ENCODE results near the gene CCT3.
"Not testable (repeated sequence)": the region's sequence is repeated elsewhere in the genome, so short reads cannot be mapped to it uniquely, and the experiment has no call there.

The CCT3 gene

DNA sequence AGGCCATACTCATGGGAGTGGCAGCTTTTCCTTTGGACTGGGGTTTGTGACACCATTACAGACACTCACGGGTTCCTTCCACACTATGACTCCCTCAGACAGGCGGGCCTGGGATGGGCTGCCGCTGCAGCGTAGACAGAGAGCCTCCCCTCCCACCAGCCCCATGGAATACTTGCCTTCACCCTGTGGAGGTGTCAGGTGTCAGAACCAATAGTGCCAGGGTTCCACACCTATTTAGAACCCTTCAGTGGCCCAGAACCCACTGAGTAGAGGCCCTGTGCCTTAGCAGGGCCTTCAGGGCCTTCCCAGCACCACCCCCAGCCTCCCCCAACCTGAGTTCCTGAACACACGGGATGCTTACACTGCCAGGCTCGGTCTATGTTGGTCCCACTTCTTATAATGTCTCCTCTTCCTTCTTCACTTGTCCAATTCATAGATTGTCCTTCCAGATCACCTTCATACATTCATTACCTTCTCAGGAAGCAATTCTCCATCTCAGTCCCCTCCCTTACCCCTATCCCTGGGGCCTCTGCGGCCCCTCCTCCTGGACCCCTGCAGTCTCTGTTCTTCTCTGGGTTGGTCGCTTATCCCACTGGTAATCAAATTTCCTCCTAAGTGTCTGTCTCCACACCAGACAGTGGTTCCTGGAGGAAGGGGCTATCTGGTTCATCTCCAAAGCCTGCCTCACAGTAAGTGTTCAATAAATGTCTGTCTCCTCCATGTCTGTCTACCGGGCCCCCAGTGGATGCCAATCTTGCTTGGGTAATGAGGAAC lies 29.5 kb upstream of the CCT3 start:
- peaks cover 0 to 9% of the 10 kb centered on the region in 2 donors for H3K4me1 ChIP-seq (ENCODE audit: control insufficient read depth in 1 of 2, insufficient read depth in 2 of 2, low read length in 2 of 2)
- H3K4me3 ChIP-seq (ENCODE audit: low read depth in 1 of 2, low read length in 2 of 2): no peak overlapping the region
- no peaks in the 10 kb centered on the region for H3K9me3 ChIP-seq (ENCODE audit: control insufficient read depth in 1 of 2, low read length in 2 of 2)
- no peak overlapping the region for H3K27ac ChIP-seq (ENCODE audit: low read length)
- H3K27me3 ChIP-seq (ENCODE audit: low read depth, low read length): peaks cover 10% of the 10 kb centered on the region
- no peaks in the 10 kb centered on the region for H3K36me3 ChIP-seq (ENCODE audit: control insufficient read depth in 1 of 2, insufficient read depth in 2 of 2, low read length in 2 of 2)

DNA sequence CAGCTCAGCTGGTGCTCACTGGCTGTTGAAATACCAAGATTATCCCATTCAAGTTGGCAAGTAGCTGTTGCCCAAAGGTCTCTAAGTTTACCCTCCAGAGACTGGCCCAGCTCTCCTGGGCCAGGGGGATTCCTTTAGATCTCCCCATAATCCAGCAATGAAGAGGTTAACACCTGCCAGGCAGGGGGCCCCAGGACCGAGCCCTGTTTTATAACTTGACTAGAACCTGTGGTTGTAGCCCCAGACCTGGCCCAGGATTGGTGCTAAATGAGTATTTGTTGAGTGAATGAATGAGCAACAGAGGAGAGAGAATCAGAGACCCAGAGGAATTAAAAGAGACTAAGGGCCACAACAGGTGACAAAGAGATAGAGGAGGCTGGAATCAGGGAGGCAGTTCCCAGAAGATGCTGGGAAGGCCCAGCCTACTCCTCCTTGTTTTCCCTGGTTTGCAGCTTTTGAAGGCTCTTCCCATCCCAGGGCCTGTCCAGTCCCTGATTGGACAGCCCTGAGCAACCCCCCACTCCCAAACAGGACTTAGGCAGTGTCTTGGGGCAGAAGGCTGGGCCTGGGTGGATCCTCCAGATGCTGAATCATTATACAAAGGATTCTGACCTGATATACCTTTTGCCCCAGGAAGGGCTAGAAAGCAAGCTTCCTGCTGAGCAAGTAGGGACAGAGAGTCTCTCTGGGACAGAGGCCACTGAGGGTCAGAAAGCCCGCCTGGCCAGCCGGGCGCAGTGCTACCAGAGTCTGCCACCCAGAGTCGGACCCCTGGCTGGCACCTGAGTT lies 28.5 kb upstream of the CCT3 start:
- Histone ChIP-seq H3K9me3 (ENCODE audit: control insufficient read depth in 1 of 2, low read length in 2 of 2) (no peaks in the 10 kb centered on the region), H3K36me3 (ENCODE audit: control insufficient read depth in 1 of 2, insufficient read depth in 2 of 2, low read length in 2 of 2) (no peaks in the 10 kb centered on the region), H3K27me3 (ENCODE audit: low read depth, low read length) (peaks cover 10% of the 10 kb centered on the region), H3K27ac (ENCODE audit: low read length) (no peak overlapping the region), H3K4me3 (ENCODE audit: low read depth in 1 of 2, low read length in 2 of 2) (no peak overlapping the region), H3K4me1 (ENCODE audit: control insufficient read depth in 1 of 2, insufficient read depth in 2 of 2, low read length in 2 of 2) (peaks cover 0 to 9% of the 10 kb centered on the region in 2 donors)

- no peak overlapping the region for H3K27ac ChIP-seq (ENCODE audit: low read length)
- peaks cover 0 to 9% of the 10 kb centered on the region in 2 donors for H3K4me1 ChIP-seq (ENCODE audit: control insufficient read depth in 1 of 2, insufficient read depth in 2 of 2, low read length in 2 of 2)
- H3K4me3 ChIP-seq (ENCODE audit: low read depth in 1 of 2, low read length in 2 of 2): no peak overlapping the region
- H3K36me3 ChIP-seq (ENCODE audit: control insufficient read depth in 1 of 2, insufficient read depth in 2 of 2, low read length in 2 of 2): no peaks in the 10 kb centered on the region
- peaks cover 10% of the 10 kb centered on the region for H3K27me3 ChIP-seq (ENCODE audit: low read depth, low read length)
- H3K9me3 ChIP-seq (ENCODE audit: control insufficient read depth in 1 of 2, low read length in 2 of 2): no peaks in the 10 kb centered on the region
Observed at GRCh38 chr1:156365754-156366153, 27.7 kb upstream of the CCT3 start.

DNA sequence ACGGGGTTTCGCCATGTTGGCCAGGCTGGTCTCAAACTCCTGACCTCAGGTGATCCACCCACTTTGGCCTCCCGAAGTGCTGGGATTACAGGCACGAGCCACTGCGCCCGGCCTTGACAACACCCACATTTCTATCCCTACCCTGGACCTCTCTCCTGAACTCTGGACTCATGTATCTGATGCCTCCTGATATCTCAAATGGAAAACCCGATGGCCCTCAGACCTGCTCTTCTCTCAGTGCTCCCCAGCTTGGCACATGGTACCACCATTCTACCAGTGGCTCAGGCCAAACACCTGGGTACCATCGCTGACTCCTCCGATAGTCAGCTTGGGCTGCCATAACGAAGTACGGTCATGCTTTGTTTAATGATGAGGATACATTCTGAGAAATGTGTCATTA lies 22.4 kb upstream of the CCT3 start:
- H3K4me3 ChIP-seq (ENCODE audit: low read depth in 1 of 2, low read length in 2 of 2): no peak overlapping the region
- H3K9me3 ChIP-seq (ENCODE audit: control insufficient read depth in 1 of 2, low read length in 2 of 2): no peaks in the 10 kb centered on the region
- H3K36me3 ChIP-seq (ENCODE audit: control insufficient read depth in 1 of 2, insufficient read depth in 2 of 2, low read length in 2 of 2): no peaks in the 10 kb centered on the region
- H3K27me3 ChIP-seq (ENCODE audit: low read depth, low read length): peaks cover 11% of the 10 kb centered on the region
- H3K27ac ChIP-seq (ENCODE audit: low read length): no peak overlapping the region
- no peaks in the 10 kb centered on the region for H3K4me1 ChIP-seq (ENCODE audit: control insufficient read depth in 1 of 2, insufficient read depth in 2 of 2, low read length in 2 of 2)

DNA sequence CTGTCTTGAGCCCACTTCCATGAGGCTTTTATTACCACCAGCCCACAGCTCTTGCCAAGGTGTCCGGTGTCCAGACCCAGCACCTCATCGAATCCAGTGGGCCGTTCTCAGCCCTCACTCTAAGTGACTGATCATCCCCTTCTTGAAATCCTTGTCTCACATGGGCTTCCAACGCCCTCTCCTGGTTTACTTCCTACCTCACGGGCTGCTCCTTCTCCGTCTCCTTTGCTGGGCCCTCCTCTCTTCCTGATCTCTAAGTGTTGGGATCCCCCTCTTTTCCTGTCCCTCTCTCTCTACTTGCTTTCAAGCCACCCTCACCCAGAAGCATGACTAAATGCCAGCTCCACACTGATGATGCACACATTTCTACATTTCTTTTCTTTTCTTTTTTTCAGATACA lies 21.9 kb upstream of the CCT3 start:
- Histone ChIP-seq H3K9me3 (ENCODE audit: control insufficient read depth in 1 of 2, low read length in 2 of 2) (no peaks in the 10 kb centered on the region), H3K27ac (ENCODE audit: low read length) (no peak overlapping the region), H3K36me3 (ENCODE audit: control insufficient read depth in 1 of 2, insufficient read depth in 2 of 2, low read length in 2 of 2) (no peaks in the 10 kb centered on the region), H3K27me3 (ENCODE audit: low read depth, low read length) (peaks cover 11% of the 10 kb centered on the region), H3K4me3 (ENCODE audit: low read depth in 1 of 2, low read length in 2 of 2) (no peak overlapping the region), H3K4me1 (ENCODE audit: control insufficient read depth in 1 of 2, insufficient read depth in 2 of 2, low read length in 2 of 2) (no peaks in the 10 kb centered on the region)

- H3K36me3 ChIP-seq (ENCODE audit: control insufficient read depth in 1 of 2, insufficient read depth in 2 of 2, low read length in 2 of 2): no peaks in the 10 kb centered on the region
Observed at GRCh38 chr1:156359249-156359648, 21.2 kb upstream of the CCT3 start.

GRCh38 chr1:156358641-156359040 lies 20.5 kb upstream of the CCT3 start:
- Histone ChIP-seq H3K4me3 (ENCODE audit: low read depth in 1 of 2, low read length in 2 of 2) (no peak overlapping the region), H3K9me3 (ENCODE audit: control insufficient read depth in 1 of 2, low read length in 2 of 2) (no peaks in the 10 kb centered on the region), H3K4me1 (ENCODE audit: control insufficient read depth in 1 of 2, insufficient read depth in 2 of 2, low read length in 2 of 2) (no peaks in the 10 kb centered on the region), H3K27me3 (ENCODE audit: low read depth, low read length) (peaks cover 11% of the 10 kb centered on the region), H3K36me3 (ENCODE audit: control insufficient read depth in 1 of 2, insufficient read depth in 2 of 2, low read length in 2 of 2) (no peaks in the 10 kb centered on the region), H3K27ac (ENCODE audit: low read length) (no peak overlapping the region)

More at GRCh38 chr1:156359249-156359648, 21.2 kb upstream of the CCT3 start:
- no peak overlapping the region for H3K4me3 ChIP-seq (ENCODE audit: low read depth in 1 of 2, low read length in 2 of 2)
- H3K4me1 ChIP-seq (ENCODE audit: control insufficient read depth in 1 of 2, insufficient read depth in 2 of 2, low read length in 2 of 2): no peaks in the 10 kb centered on the region
- no peaks in the 10 kb centered on the region for H3K9me3 ChIP-seq (ENCODE audit: control insufficient read depth in 1 of 2, low read length in 2 of 2)
- H3K27ac ChIP-seq (ENCODE audit: low read length): no peak overlapping the region
- H3K27me3 ChIP-seq (ENCODE audit: low read depth, low read length): peaks cover 11% of the 10 kb centered on the region

DNA sequence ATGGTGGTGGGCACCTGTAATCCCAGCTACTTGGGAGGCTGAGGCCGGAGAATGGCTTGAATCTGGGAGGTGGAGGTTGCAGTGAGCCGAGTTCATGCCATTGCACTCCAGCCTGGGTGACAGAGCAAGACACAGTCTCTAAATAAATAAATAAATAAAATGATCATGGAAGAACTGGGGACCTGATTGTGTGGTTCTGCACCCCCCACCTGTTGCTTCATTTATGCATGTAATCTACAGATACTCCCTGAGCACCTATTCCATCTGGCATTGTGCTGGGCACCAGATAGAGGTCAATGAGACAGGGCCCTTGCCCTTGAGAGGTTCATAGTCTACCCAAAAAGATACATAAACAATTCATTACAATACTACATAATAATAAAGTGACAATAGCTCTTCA lies 19.9 kb upstream of the CCT3 start:
- Histone ChIP-seq H3K27me3 (ENCODE audit: low read depth, low read length) (peaks cover 11% of the 10 kb centered on the region), H3K4me1 (ENCODE audit: control insufficient read depth in 1 of 2, insufficient read depth in 2 of 2, low read length in 2 of 2) (no peaks in the 10 kb centered on the region), H3K9me3 (ENCODE audit: control insufficient read depth in 1 of 2, low read length in 2 of 2) (no peaks in the 10 kb centered on the region), H3K36me3 (ENCODE audit: control insufficient read depth in 1 of 2, insufficient read depth in 2 of 2, low read length in 2 of 2) (no peaks in the 10 kb centered on the region), H3K27ac (ENCODE audit: low read length) (no peak overlapping the region), H3K4me3 (ENCODE audit: low read depth in 1 of 2, low read length in 2 of 2) (no peak overlapping the region)

- Histone ChIP-seq H3K9me3 (ENCODE audit: control insufficient read depth in 1 of 2, low read length in 2 of 2) (no peaks in the 10 kb centered on the region), H3K4me3 (ENCODE audit: low read depth in 1 of 2, low read length in 2 of 2) (no peak overlapping the region), H3K36me3 (ENCODE audit: control insufficient read depth in 1 of 2, insufficient read depth in 2 of 2, low read length in 2 of 2) (no peaks in the 10 kb centered on the region), H3K4me1 (ENCODE audit: control insufficient read depth in 1 of 2, insufficient read depth in 2 of 2, low read length in 2 of 2) (no peaks in the 10 kb centered on the region), H3K27me3 (ENCODE audit: low read depth, low read length) (peaks cover 11% of the 10 kb centered on the region), H3K27ac (ENCODE audit: low read length) (no peak overlapping the region)
Observed at GRCh38 chr1:156356875-156357534, 18.9 kb upstream of the CCT3 start.

DNA sequence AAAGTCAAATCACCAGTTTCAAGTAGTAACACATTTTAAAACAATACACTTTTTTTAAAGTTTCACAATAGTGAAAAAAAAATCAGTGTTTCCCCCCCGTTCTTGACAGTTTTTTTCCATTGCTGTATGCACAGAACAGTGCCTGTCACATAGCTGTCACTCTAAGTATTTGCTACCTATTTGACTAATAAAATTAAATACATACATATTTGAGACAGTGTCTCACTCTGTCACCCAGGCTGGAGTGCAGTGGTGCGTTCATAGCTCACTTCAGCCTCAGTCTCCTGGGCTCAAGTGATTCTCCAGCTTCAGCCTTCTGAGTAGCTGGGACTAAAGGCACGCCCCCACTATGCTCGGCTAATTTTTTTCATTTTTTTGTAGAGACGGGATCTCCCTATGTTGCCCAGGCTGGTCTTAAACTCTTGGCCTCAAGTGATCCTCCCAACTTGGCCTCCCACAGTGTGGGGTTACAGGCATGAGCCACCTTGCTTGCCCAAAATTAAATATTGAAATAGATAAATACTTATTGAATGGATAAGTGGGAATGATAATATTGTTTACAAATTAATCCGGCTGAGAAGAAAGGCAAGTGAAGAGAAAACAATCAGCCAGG lies 18.3 kb upstream of the CCT3 start:
- Histone ChIP-seq H3K27ac (ENCODE audit: low read length) (no peak overlapping the region), H3K27me3 (ENCODE audit: low read depth, low read length) (peaks cover 11% of the 10 kb centered on the region), H3K4me3 (ENCODE audit: low read depth in 1 of 2, low read length in 2 of 2) (no peak overlapping the region), H3K36me3 (ENCODE audit: control insufficient read depth in 1 of 2, insufficient read depth in 2 of 2, low read length in 2 of 2) (no peaks in the 10 kb centered on the region), H3K4me1 (ENCODE audit: control insufficient read depth in 1 of 2, insufficient read depth in 2 of 2, low read length in 2 of 2) (no peaks in the 10 kb centered on the region), H3K9me3 (ENCODE audit: control insufficient read depth in 1 of 2, low read length in 2 of 2) (no peaks in the 10 kb centered on the region)

GRCh38 chr1:156352481-156352880 lies 14.4 kb upstream of the CCT3 start:
- not testable (repeated sequence) for H3K27me3 ChIP-seq (ENCODE audit: low read depth, low read length); H3K9me3 ChIP-seq (ENCODE audit: control insufficient read depth in 1 of 2, low read length in 2 of 2); H3K4me1 ChIP-seq (ENCODE audit: control insufficient read depth in 1 of 2, insufficient read depth in 2 of 2, low read length in 2 of 2); H3K27ac ChIP-seq (ENCODE audit: low read length); H3K36me3 ChIP-seq (ENCODE audit: control insufficient read depth in 1 of 2, insufficient read depth in 2 of 2, low read length in 2 of 2); H3K4me3 ChIP-seq (ENCODE audit: low read depth in 1 of 2, low read length in 2 of 2)

Measured in muscle layer of duodenum (tissue), 2 donors.